GM12872 (cell line): ENCODE results near the gene LY6G6C.

ENCODE experiments used
- TF ChIP-seq, protein P1 (sequence below): IDR thresholded peaks from 3 replicates; pipeline ENCODE4 v1.5.1; 2011; ENCODE audit warnings: low read depth, mild to moderate bottlenecking, low read length, moderate library complexity; ENCODE audit not compliant: insufficient read depth

The LY6G6C gene

DNA sequence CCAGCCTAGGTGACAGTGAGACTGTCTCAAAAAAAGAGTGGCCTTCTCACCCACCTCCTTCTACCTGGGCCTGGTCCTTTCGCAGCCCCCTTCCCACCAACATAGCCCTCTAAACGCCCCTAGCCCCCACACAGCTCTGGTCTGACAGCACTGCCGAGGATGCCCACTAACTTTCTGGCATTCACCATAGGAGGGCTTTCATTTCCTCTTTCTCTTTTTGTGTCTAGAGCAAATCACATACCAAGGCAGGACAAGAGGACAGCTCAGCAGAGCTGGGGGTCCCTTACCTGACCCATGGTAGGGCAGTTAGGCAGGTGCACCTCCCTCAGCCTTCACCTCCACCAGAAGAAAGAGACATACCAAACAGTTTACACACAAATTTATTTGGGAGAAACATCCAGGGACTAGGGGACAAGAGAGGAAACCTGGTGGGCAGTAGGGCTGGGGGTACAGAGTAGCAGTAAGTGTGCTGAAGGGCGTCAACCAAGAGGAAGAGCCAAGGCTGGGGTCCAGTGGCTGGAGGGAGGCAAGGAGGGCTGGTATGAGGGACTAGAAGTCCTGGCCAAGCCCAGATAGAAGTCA, 45.1 kb downstream of the LY6G6C start:
- TF ChIP-seq, protein P1, sequence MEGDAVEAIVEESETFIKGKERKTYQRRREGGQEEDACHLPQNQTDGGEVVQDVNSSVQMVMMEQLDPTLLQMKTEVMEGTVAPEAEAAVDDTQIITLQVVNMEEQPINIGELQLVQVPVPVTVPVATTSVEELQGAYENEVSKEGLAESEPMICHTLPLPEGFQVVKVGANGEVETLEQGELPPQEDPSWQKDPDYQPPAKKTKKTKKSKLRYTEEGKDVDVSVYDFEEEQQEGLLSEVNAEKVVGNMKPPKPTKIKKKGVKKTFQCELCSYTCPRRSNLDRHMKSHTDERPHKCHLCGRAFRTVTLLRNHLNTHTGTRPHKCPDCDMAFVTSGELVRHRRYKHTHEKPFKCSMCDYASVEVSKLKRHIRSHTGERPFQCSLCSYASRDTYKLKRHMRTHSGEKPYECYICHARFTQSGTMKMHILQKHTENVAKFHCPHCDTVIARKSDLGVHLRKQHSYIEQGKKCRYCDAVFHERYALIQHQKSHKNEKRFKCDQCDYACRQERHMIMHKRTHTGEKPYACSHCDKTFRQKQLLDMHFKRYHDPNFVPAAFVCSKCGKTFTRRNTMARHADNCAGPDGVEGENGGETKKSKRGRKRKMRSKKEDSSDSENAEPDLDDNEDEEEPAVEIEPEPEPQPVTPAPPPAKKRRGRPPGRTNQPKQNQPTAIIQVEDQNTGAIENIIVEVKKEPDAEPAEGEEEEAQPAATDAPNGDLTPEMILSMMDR: no peak

- TF ChIP-seq, protein P1: no peak
Measured at GRCh38 chr6:31669676-31670075, 51.9 kb downstream of the LY6G6C start, which contains the start of gene LY6G5B. Gene LY6G5B (plus strand): TSS chr6:31669976. CDS start chr6:31670951, 975 bp downstream.
